IMR-90 (cell line): ENCODE measurements around the gene ALKBH7. TPM values are rescaled to one million over a fixed set of nuclear protein-coding genes. Genes with fewer than 3 reads are reported as not detected.

Experiments
- ATAC-seq: fragments of 200-7000 bp; cut with Tn5 transposase; 2 replicates; pipeline ENCODE4 v1.9.1; 2020; ENCODE audit warnings: low read depth, mild to moderate bottlenecking, moderate library complexity
- BruUV-seq: library from RNA; stranded (reverse); fragments of 400-500 nt; replicated peaks from 2 replicates; lab custom pipeline; 2021; lab: Mats Ljungman, UMichigan
- CTCF ChIA-PET: fragments of 300-600 bp; formaldehyde crosslinking; extraction: SDS; loops from one replicate; lab custom pipeline; 2021; ENCODE audit warnings: antibody characterized with exemption; lab: Yijun Ruan, JAX
- POLR2A ChIA-PET: fragments of 300-600 bp; sonication (Branson Sonifier 250); formaldehyde crosslinking; loops from one replicate; lab custom pipeline; 2022; ENCODE audit warnings: antibody characterized with exemption; ENCODE audit not compliant: unreplicated experiment; lab: Charles Lee
- DNase-seq: peaks from one replicate; pipeline ENCODE4 v3.0.0; 2013
- H2AFZ ChIP-seq: replicated peaks from 2 replicates; pipeline ENCODE3; 2013; ENCODE audit warnings: low read length, mild to moderate bottlenecking; ENCODE audit not compliant: poor library complexity
- H2AK5ac ChIP-seq: 2 replicates; pipeline ENCODE4 v1.6.1; 2013; ENCODE audit warnings: low read depth, low read length, inconsistent platforms
- H2AK9ac ChIP-seq: replicated peaks from 2 replicates; pipeline ENCODE3; 2013; ENCODE audit warnings: mild to moderate bottlenecking, low read depth, low read length, moderate library complexity; ENCODE audit not compliant: poor library complexity
- H2BK120ac ChIP-seq: 2 replicates; pipeline ENCODE4 v1.6.1; 2013; ENCODE audit warnings: low read depth, low read length, inconsistent platforms
- H2BK15ac ChIP-seq: 3 replicates; pipeline ENCODE4 v1.6.1; 2013; ENCODE audit warnings: low read depth, low read length, inconsistent platforms
- H2BK20ac ChIP-seq: 2 replicates; pipeline ENCODE4 v1.6.1; 2013; ENCODE audit warnings: low read depth, mild to moderate bottlenecking, inconsistent platforms, low read length, moderate library complexity
- H2BK5ac ChIP-seq: 2 replicates; pipeline ENCODE4 v1.6.1; 2013; ENCODE audit warnings: mild to moderate bottlenecking, low read depth, low read length, inconsistent platforms; ENCODE audit not compliant: poor library complexity, severe bottlenecking
- H3K14ac ChIP-seq: replicated peaks from 2 replicates; pipeline ENCODE4 v1.6.1; 2013; ENCODE audit warnings: low read depth, low read length, inconsistent platforms
- H3K18ac ChIP-seq: 2 replicates; pipeline ENCODE4 v1.6.1; 2013; ENCODE audit warnings: low read depth, low read length, control low read depth
- H3K23ac ChIP-seq: 2 replicates; pipeline ENCODE4 v1.6.1; 2013; ENCODE audit warnings: low read depth, low read length, inconsistent platforms
- H3K27ac ChIP-seq: 2 replicates; pipeline ENCODE4 v1.5.1; 2013; ENCODE audit warnings: mild to moderate bottlenecking, control low read depth, low read length; ENCODE audit not compliant: insufficient read depth
- H3K27me3 ChIP-seq: 2 replicates; pipeline ENCODE4 v1.6.1; 2013; ENCODE audit warnings: low read length; ENCODE audit not compliant: control insufficient read depth, insufficient read depth
- H3K36me3 ChIP-seq: 2 replicates; pipeline ENCODE4 v1.6.1; 2013; ENCODE audit warnings: low read length, mixed read lengths; ENCODE audit not compliant: control insufficient read depth, insufficient read depth
- H3K4ac ChIP-seq: 2 replicates; pipeline ENCODE4 v1.6.1; 2013; ENCODE audit warnings: low read depth, low read length, inconsistent platforms
- H3K4me1 ChIP-seq: 2 replicates; pipeline ENCODE4 v1.6.1; 2013; ENCODE audit warnings: low read length, mixed read lengths; ENCODE audit not compliant: control insufficient read depth, insufficient read depth
- H3K4me2 ChIP-seq: 2 replicates; pipeline ENCODE4 v1.6.1; 2013; ENCODE audit warnings: low read depth, mild to moderate bottlenecking, control low read depth, low read length, moderate library complexity
- H3K4me3 ChIP-seq: 2 replicates; pipeline ENCODE4 v1.5.1; 2013; ENCODE audit warnings: low read depth, mild to moderate bottlenecking, control low read depth, low read length, moderate library complexity; ENCODE audit not compliant: insufficient read depth
- H3K56ac ChIP-seq: 2 replicates; pipeline ENCODE4 v1.6.1; 2013; ENCODE audit warnings: low read length, inconsistent platforms; ENCODE audit not compliant: insufficient read depth; ENCODE audit errors: extremely low read depth
- H3K79me1 ChIP-seq, 2 experiments: 2 replicates each; pipeline ENCODE4 v1.6.1; 2013; ENCODE audit warnings: low read length in 2 of 2, inconsistent platforms in 1 of 2, low read depth in 1 of 2
- H3K9ac ChIP-seq: 2 replicates; pipeline ENCODE4 v1.6.1; 2013; ENCODE audit warnings: low read depth, low read length, control low read depth
- H3K9me1 ChIP-seq: 2 replicates; pipeline ENCODE4 v1.6.1; 2013; ENCODE audit warnings: low read length, inconsistent platforms; ENCODE audit not compliant: insufficient read depth
- H3K9me3 ChIP-seq: 2 replicates; pipeline ENCODE4 v1.6.1; 2013; ENCODE audit warnings: low read length; ENCODE audit not compliant: control insufficient read depth, insufficient read depth
- H4K20me1 ChIP-seq: 2 replicates; pipeline ENCODE4 v1.6.1; 2013; ENCODE audit warnings: low read length, inconsistent platforms; ENCODE audit not compliant: insufficient read depth
- H4K5ac ChIP-seq: 2 replicates; pipeline ENCODE4 v1.6.1; 2013; ENCODE audit warnings: mild to moderate bottlenecking, low read depth, low read length, control low read depth
- H4K8ac ChIP-seq, 2 experiments: 2 replicates each; pipeline ENCODE4 v1.6.1; 2013; ENCODE audit warnings: low read depth in 2 of 2, low read length in 2 of 2, control low read depth in 1 of 2, inconsistent platforms in 1 of 2
- H4K91ac ChIP-seq: 2 replicates; pipeline ENCODE4 v1.6.1; 2013; ENCODE audit warnings: low read depth, low read length, inconsistent platforms; ENCODE audit not compliant: insufficient read depth
- BHLHE40 ChIP-seq: fragments of 150-350 bp; IDR thresholded peaks from 2 replicates; pipeline ENCODE4 v1.6.1; 2016; ENCODE audit warnings: mild to moderate bottlenecking, low read depth, low read length
- CHD1 ChIP-seq: IDR thresholded peaks from 2 replicates; pipeline ENCODE4 v1.6.1; 2012; ENCODE audit warnings: low read depth, low read length, improper control_type of control experiment
- FOS ChIP-seq: fragments of 150-350 bp; IDR thresholded peaks from 2 replicates; pipeline ENCODE4 v1.6.1; 2016; ENCODE audit warnings: low read depth, low read length
- MAFK ChIP-seq: IDR thresholded peaks from 2 replicates; pipeline ENCODE4 v1.6.1; 2012; ENCODE audit warnings: low read depth, low read length, improper control_type of control experiment
- MXI1 ChIP-seq: IDR thresholded peaks from 2 replicates; pipeline ENCODE4 v1.6.1; 2012; ENCODE audit warnings: low read depth, mild to moderate bottlenecking, low read length, moderate library complexity, borderline replicate concordance
- NFE2L2 ChIP-seq: fragments of 150-350 bp; IDR thresholded peaks from 2 replicates; pipeline ENCODE4 v1.6.1; 2016; ENCODE audit warnings: low read depth, mild to moderate bottlenecking, low read length
- POLR2A ChIP-seq: IDR thresholded peaks from 2 replicates; pipeline ENCODE4 v1.6.1; 2012; ENCODE audit warnings: mild to moderate bottlenecking, low read depth, low read length
- RCOR1 ChIP-seq: IDR thresholded peaks from 2 replicates; pipeline ENCODE4 v1.6.1; 2012; ENCODE audit warnings: mild to moderate bottlenecking, low read length, improper control_type of control experiment; ENCODE audit not compliant: insufficient replicate concordance
- RFX5 ChIP-seq: IDR thresholded peaks from 2 replicates; pipeline ENCODE4 v1.8.0; 2012; ENCODE audit warnings: low read depth, mild to moderate bottlenecking, low read length, moderate library complexity
- WGBS, 2 experiments: methylation state at CpG; one replicate each; pipeline versions ENCODE4 v1.1.5 to v1.1.7; 2013; ENCODE audit warnings: missing lambda C conversion rate in 2 of 2; ENCODE audit not compliant: insufficient read length in 1 of 2; ENCODE audit errors: extremely low coverage in 2 of 2; 5-methylcytosine and 5-hydroxymethylcytosine counted together
- dilution Hi-C: fragments of 300-500 bp; cut with HindIII; formaldehyde crosslinking; loops from one replicate; pipeline ENCODE4 v1.14.3; 2018; ENCODE audit warnings: low sequenced_read_pairs; ENCODE audit not compliant: unreplicated experiment
- in situ Hi-C: fragments of 300-500 bp; cut with MboI; formaldehyde crosslinking; loops from 3 replicates; pipeline ENCODE4 v1.14.3; 2019; ENCODE audit warnings: low sequenced_read_pairs, inconsistent platforms, mixed read lengths
- intact Hi-C: fragments of 100-400 bp; cut with micrococcal nuclease; formaldehyde crosslinking; loops from 2 replicates; pipeline ENCODE4 v1.10.0; 2022
- polyA plus RNA-seq, 3 experiments: library from polyadenylated mRNA; depleted of rRNA; stranded (reverse); fragments of >200 nt; gene quantifications; 2 replicates each; pipeline ENCODE4 v1.2.3, GENCODE V29; 2012; ENCODE audit warnings: low replicate concordance in 1 of 3
- total RNA-seq: library from RNA; depleted of rRNA; stranded (reverse); fragments of >200 nt; gene quantifications from 2 replicates; pipeline ENCODE4 v1.2.3, GENCODE V29; 2012
- TF ChIP-seq, protein P1 (sequence below): fragments of 150-350 bp; IDR thresholded peaks from 2 replicates; pipeline ENCODE4 v1.6.1; 2016; ENCODE audit warnings: low read depth, mild to moderate bottlenecking, low read length, moderate library complexity, borderline replicate concordance
- TF ChIP-seq, protein P2 (sequence below): conservative IDR thresholded peaks from 2 replicates; pipeline ENCODE4 v1.5.1; 2012; ENCODE audit warnings: mild to moderate bottlenecking, low read depth, low read length, improper control_type of control experiment
- TF ChIP-seq, protein P3 (sequence below): fragments of 150-350 bp; IDR thresholded peaks from 2 replicates; pipeline ENCODE4 v1.6.1; 2017; ENCODE audit warnings: mild to moderate bottlenecking, antibody characterized with exemption, low read length, low read depth

ALKBH7 gene
- total and polyA plus RNA-seq, 2 of the 4 experiments (the other 2 are of a cell fraction): 9.3 to 22.5 TPM

DNA sequence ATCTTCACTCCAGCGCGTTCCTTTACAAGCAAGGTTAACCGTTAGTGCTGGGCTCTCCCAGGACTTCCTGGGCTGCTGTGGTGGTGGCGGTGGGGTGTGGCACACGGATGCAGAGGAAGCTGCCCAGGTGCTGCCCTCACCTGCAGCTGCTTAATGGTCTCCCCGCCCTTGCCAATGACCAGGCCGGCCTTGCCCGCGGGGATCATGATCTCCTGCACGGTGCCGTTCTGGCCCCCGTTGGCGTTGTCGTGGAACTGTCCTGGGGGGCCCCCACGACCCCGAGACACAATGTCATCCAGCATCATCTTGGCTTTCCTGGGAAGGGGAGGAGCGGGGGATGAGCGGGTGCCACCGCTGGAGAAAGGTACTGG is 46.0 kb downstream of the ALKBH7 start:
- dilution Hi-C loops: no loop called here
- Histone ChIP-seq H3K56ac (no peak overlapping the region), H3K4ac (no peak overlapping the region), H2BK15ac (no peak overlapping the region), H3K9me1 (peaks cover 3% of the 10 kb centered on the region; the same call in 1 of the 2 replicates), H2AFZ (no peak overlapping the region), H3K79me1 (peaks cover 0 to 46% of the 10 kb centered on the region in 2 experiments; a peak in 2 of 4 replicates), H3K9ac (no peak overlapping the region), H3K36me3 (peaks cover 75% of the 10 kb centered on the region), H4K5ac (no peak overlapping the region), H4K8ac (no peak overlapping the region), H3K4me1 (no peaks in the 10 kb centered on the region), H3K4me3 (no peak overlapping the region), H3K27ac (no peak overlapping the region), H2BK120ac (no peak overlapping the region), H3K18ac (no peak overlapping the region), H3K23ac (no peak overlapping the region), H3K14ac (no peak overlapping the region), H2AK9ac (no peak overlapping the region), H4K91ac (no peak overlapping the region), H3K9me3 (no peaks in the 10 kb centered on the region), H3K27me3 (no peaks in the 10 kb centered on the region), H2AK5ac (no peak overlapping the region), H4K20me1 (peaks cover 63% of the 10 kb centered on the region), H3K4me2 (no peak overlapping the region), H2BK5ac (no peak overlapping the region), H2BK20ac (no peak overlapping the region)
- intact Hi-C loops: loop anchor here (10.0 kb wide), 1 partner anchor 374 kb away; no protein-coding TSS in a partner anchor
- no peak for DNase-seq
- no peak for ATAC-seq
- ChIA-PET CTCF (interaction anchor here (0.6 kb wide), 1 partner anchor 338 kb away, joined by 3 read pairs; no protein-coding TSS in a partner anchor), POLR2A (no interaction called here)
- no peak for TF ChIP-seq RCOR1
- no peak for TF ChIP-seq NFE2L2
- TF ChIP-seq MAFK: no peak
- TF ChIP-seq POLR2A: no peak
- TF ChIP-seq FOS: no peak
- TF ChIP-seq, protein P1, sequence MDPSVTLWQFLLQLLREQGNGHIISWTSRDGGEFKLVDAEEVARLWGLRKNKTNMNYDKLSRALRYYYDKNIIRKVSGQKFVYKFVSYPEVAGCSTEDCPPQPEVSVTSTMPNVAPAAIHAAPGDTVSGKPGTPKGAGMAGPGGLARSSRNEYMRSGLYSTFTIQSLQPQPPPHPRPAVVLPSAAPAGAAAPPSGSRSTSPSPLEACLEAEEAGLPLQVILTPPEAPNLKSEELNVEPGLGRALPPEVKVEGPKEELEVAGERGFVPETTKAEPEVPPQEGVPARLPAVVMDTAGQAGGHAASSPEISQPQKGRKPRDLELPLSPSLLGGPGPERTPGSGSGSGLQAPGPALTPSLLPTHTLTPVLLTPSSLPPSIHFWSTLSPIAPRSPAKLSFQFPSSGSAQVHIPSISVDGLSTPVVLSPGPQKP: no peak
- no peak for TF ChIP-seq MXI1
- TF ChIP-seq, protein P2, sequence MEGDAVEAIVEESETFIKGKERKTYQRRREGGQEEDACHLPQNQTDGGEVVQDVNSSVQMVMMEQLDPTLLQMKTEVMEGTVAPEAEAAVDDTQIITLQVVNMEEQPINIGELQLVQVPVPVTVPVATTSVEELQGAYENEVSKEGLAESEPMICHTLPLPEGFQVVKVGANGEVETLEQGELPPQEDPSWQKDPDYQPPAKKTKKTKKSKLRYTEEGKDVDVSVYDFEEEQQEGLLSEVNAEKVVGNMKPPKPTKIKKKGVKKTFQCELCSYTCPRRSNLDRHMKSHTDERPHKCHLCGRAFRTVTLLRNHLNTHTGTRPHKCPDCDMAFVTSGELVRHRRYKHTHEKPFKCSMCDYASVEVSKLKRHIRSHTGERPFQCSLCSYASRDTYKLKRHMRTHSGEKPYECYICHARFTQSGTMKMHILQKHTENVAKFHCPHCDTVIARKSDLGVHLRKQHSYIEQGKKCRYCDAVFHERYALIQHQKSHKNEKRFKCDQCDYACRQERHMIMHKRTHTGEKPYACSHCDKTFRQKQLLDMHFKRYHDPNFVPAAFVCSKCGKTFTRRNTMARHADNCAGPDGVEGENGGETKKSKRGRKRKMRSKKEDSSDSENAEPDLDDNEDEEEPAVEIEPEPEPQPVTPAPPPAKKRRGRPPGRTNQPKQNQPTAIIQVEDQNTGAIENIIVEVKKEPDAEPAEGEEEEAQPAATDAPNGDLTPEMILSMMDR: no peak
- TF ChIP-seq RFX5: no peak
- TF ChIP-seq CHD1: no peak
- TF ChIP-seq, protein P3, sequence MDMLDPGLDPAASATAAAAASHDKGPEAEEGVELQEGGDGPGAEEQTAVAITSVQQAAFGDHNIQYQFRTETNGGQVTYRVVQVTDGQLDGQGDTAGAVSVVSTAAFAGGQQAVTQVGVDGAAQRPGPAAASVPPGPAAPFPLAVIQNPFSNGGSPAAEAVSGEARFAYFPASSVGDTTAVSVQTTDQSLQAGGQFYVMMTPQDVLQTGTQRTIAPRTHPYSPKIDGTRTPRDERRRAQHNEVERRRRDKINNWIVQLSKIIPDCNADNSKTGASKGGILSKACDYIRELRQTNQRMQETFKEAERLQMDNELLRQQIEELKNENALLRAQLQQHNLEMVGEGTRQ: no peak
- no peak for TF ChIP-seq BHLHE40
- WGBS, 2 experiments: 95% methylated on average over 12 of the region's 19 CpGs; no CpG with 5 or more reads in 1 of the 2 experiments
- in situ Hi-C loops: no loop called here
- BruUV-seq: no TSS peak
